ENCODE results near the gene NTMT1. TPM values are rescaled to one million over a fixed set of nuclear protein-coding genes. Genes with fewer than 3 reads are reported as not detected.
"Not testable (repeated sequence)": the region's sequence is repeated elsewhere in the genome, so short reads cannot be mapped to it uniquely, and the experiment has no call there.

The NTMT1 gene
- total RNA-seq, 1 donor from 2014 or later, result 13.5 TPM

- no peak for DNase-seq (ENCODE audit: low spot score)
These were observed 10.3 kb upstream of the NTMT1 start for GRCh38 chr9:129615407-129616285.

GRCh38 chr9:129617167-129617566 lies 8.8 kb upstream of the NTMT1 start:
- peak; percentile 71 for DNase-seq (ENCODE audit: low spot score)

- DNase-seq (ENCODE audit: low spot score), result peak; percentile 55
These were observed 5.9 kb upstream of the NTMT1 start for GRCh38 chr9:129619787-129620668.

- no peak for DNase-seq (ENCODE audit: low spot score)
These were observed 5.2 kb upstream of the NTMT1 start, which contains the start of gene C9orf50 for GRCh38 chr9:129620669-129621295. Gene C9orf50, minus strand, starts transcription at chr9:129621101. Its CDS starts 527 bp downstream, at chr9:129620574.

- DNase-seq (ENCODE audit: low spot score), result no peak
These were observed 2.6 kb upstream of the NTMT1 start for GRCh38 chr9:129623331-129623730.

GRCh38 chr9:129624168-129624759 lies 1.7 kb upstream of the NTMT1 start:
- peak; percentile 52 for DNase-seq (ENCODE audit: low spot score)

GRCh38 chr9:129624947-129625346 lies 1.0 kb upstream of the NTMT1 start:
- no peak for DNase-seq (ENCODE audit: low spot score)

GRCh38 chr9:129626625-129627284 lies 792 bp downstream of the NTMT1 start:
- peak; percentile 62 for DNase-seq (ENCODE audit: low spot score)

- no peak for DNase-seq (ENCODE audit: low spot score)
These were observed 1.8 kb downstream of the NTMT1 start for GRCh38 chr9:129627556-129628440.

- DNase-seq (ENCODE audit: low spot score), result no peak
These were observed 2.7 kb downstream of the NTMT1 start for GRCh38 chr9:129628709-129629108.

- DNase-seq (ENCODE audit: low spot score), result no peak
These were observed 3.4 kb downstream of the NTMT1 start for GRCh38 chr9:129629251-129629820.

- DNase-seq (ENCODE audit: low spot score), result no peak
These were observed 5.2 kb downstream of the NTMT1 start for GRCh38 chr9:129630967-129631673.

- DNase-seq (ENCODE audit: low spot score), result no peak
These were observed 5.7 kb downstream of the NTMT1 start for GRCh38 chr9:129631674-129632129.

- no peak for DNase-seq (ENCODE audit: low spot score)
These were observed 6.5 kb downstream of the NTMT1 start for GRCh38 chr9:129632460-129632859.

- DNase-seq (ENCODE audit: low spot score), result no peak
These were observed 7.2 kb downstream of the NTMT1 start for GRCh38 chr9:129633207-129633606.

- DNase-seq (ENCODE audit: low spot score), result no peak
These were observed 7.9 kb downstream of the NTMT1 start for GRCh38 chr9:129633848-129634247.

GRCh38 chr9:129635099-129636065 lies 9.4 kb downstream of the NTMT1 start:
- no peak for DNase-seq (ENCODE audit: low spot score)

GRCh38 chr9:129636343-129636742 lies 10.4 kb downstream of the NTMT1 start:
- not testable (repeated sequence) for DNase-seq (ENCODE audit: low spot score)
